ENCODE data around the gene LHX3.

The LHX3 gene

GRCh38 chr9:136178061-136178772 is 26.7 kb downstream of the LHX3 start:
- no peak for DNase-seq (ENCODE audit: low spot score)

- DNase-seq (ENCODE audit: low spot score), result peak; percentile 82
Measured at GRCh38 chr9:136177224-136177623, 27.7 kb downstream of the LHX3 start.

GRCh38 chr9:136175616-136176197 is 29.2 kb downstream of the LHX3 start:
- no peak for DNase-seq (ENCODE audit: low spot score)

- DNase-seq (ENCODE audit: low spot score), result no peak
Measured at GRCh38 chr9:136174779-136175615, 29.9 kb downstream of the LHX3 start.

GRCh38 chr9:136173648-136174290 is 31.2 kb downstream of the LHX3 start:
- DNase-seq (ENCODE audit: low spot score), result no peak

- no peak for DNase-seq (ENCODE audit: low spot score)
Measured at GRCh38 chr9:136172412-136173079, 32.4 kb downstream of the LHX3 start.

GRCh38 chr9:136171801-136172411 is 33.0 kb downstream of the LHX3 start:
- no peak for DNase-seq (ENCODE audit: low spot score)

GRCh38 chr9:136171009-136171800 is 33.7 kb downstream of the LHX3 start:
- DNase-seq (ENCODE audit: low spot score), result no peak

- no peak for DNase-seq (ENCODE audit: low spot score)
Measured at GRCh38 chr9:136170006-136170901, 34.7 kb downstream of the LHX3 start.

GRCh38 chr9:136169495-136169894 is 35.4 kb downstream of the LHX3 start:
- DNase-seq (ENCODE audit: low spot score), result no peak

GRCh38 chr9:136163248-136163850 is 41.6 kb downstream of the LHX3 start:
- no peak for DNase-seq (ENCODE audit: low spot score)

GRCh38 chr9:136160995-136161610 is 43.8 kb downstream of the LHX3 start:
- DNase-seq (ENCODE audit: low spot score), result no peak

- peak; percentile 41 for DNase-seq (ENCODE audit: low spot score)
Measured at GRCh38 chr9:136160381-136160841, 44.5 kb downstream of the LHX3 start.

- no peak for DNase-seq (ENCODE audit: low spot score)
Measured at GRCh38 chr9:136159851-136160250, 45.1 kb downstream of the LHX3 start.

- no peak for DNase-seq (ENCODE audit: low spot score)
Measured at GRCh38 chr9:136157477-136158265, 47.3 kb downstream of the LHX3 start.

GRCh38 chr9:136156209-136157120 is 48.5 kb downstream of the LHX3 start:
- DNase-seq (ENCODE audit: low spot score), result no peak
